Left ventricle myocardium inferior (tissue), 1 donor: Measurements from ENCODE around the gene SERGEF. TPM values are rescaled to one million over a fixed set of nuclear protein-coding genes. Genes with fewer than 3 reads are reported as not detected.

Source experiments
- DNase-seq: peaks from one replicate; pipeline ENCODE4 v3.0.0-alpha.2; 2020
- H3K27ac ChIP-seq: fragments of 200-600 bp; replicated peaks from 2 replicates; pipeline ENCODE4 v1.8.0; 2021
- H3K27me3 ChIP-seq: fragments of 200-600 bp; 2 replicates; pipeline ENCODE4 v1.8.0; 2021; ENCODE audit warnings: low read depth
- H3K36me3 ChIP-seq: fragments of 200-600 bp; 2 replicates; pipeline ENCODE4 v1.8.0; 2021
- H3K4me1 ChIP-seq: fragments of 200-600 bp; 2 replicates; pipeline ENCODE4 v1.8.0; 2021
- H3K4me3 ChIP-seq: fragments of 200-600 bp; 2 replicates; pipeline ENCODE4 v1.8.0; 2021; ENCODE audit warnings: mild to moderate bottlenecking, moderate library complexity
- H3K9me3 ChIP-seq: fragments of 200-600 bp; replicated peaks from 2 replicates; pipeline ENCODE4 v1.8.0; 2021
- CTCF ChIP-seq: fragments of 200-600 bp; IDR thresholded peaks from 2 replicates; pipeline ENCODE4 v1.8.0; 2021; ENCODE audit warnings: antibody characterized with exemption, mild to moderate bottlenecking, borderline replicate concordance
- intact Hi-C: fragments of 100-400 bp; cut with micrococcal nuclease; formaldehyde crosslinking; loops from one replicate; pipeline ENCODE4 v1.11.0; 2022
- total RNA-seq: library from RNA; stranded (reverse); fragmentation: NEBNext Ultra II Directional; extraction: Animal tissue kit (Norgen Biotek cat#: 25700); gene quantifications from one replicate; pipeline ENCODE4 v1.2.1, GENCODE V29; 2021
- donor health status: DM: no; HTN: yes; CAD: no; lungs with severe emphysema.

The SERGEF gene
- total RNA-seq, 1 donor from 2014 or later = 13.1 TPM

DNA sequence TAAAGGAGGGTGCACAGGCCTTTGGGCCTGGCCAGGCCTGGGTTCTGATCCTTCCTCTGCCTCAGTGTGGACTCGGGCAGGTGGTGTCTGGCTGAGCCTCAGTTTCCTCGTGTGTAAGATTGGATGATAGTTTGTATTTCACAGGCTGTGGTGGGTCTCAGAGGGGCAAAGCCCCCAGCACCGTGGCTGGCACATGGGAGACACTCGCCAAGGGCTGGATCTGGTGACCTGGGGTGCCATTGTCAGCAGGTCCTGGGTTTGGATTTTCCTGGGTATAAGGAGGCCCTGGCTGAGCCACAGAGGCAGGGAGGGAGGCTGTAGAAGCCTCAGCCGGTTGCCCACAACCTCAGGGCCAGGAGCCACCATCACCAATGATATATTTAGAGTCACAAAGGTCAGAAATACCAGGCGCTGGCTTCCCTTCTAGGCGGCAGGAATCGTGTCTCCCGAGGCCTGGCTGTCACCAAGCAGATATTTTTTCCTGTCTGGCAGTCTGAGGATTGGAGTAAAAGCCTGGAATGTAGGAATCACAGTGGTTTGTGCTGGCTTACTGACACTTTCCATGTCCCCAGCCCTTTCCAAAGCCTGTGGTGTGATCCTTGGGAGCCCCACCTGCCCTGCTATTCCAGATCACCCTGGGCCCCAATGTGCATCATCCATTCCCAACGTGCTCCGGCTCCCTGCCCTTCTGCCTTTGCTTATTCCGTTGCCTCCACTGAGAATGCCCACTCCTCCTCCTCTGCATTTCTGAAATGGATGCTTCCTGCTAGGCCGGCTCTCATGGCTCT, 262.6 kb downstream of the SERGEF start:
- peaks cover 10% of the 10 kb centered on the region for H3K4me1 ChIP-seq
- intact Hi-C loops = no loop called here
- no peak for DNase-seq
- no peaks in the 10 kb centered on the region for H3K36me3 ChIP-seq
- no peak for TF ChIP-seq CTCF
- H3K27ac ChIP-seq = no peak overlapping the region
- H3K27me3 ChIP-seq = peaks cover 31% of the 10 kb centered on the region
- H3K9me3 ChIP-seq = no peaks in the 10 kb centered on the region
- no peak overlapping the region for H3K4me3 ChIP-seq

- no peak for DNase-seq
- Histone ChIP-seq H3K4me1 (peaks cover 10% of the 10 kb centered on the region), H3K36me3 (no peaks in the 10 kb centered on the region), H3K27me3 (peaks cover 27% of the 10 kb centered on the region), H3K9me3 (no peaks in the 10 kb centered on the region), H3K27ac (no peak overlapping the region), H3K4me3 (no peak overlapping the region)
- intact Hi-C loops = no loop called here
- no peak for TF ChIP-seq CTCF
Observed at GRCh38 chr11:17748761-17749721, 263.8 kb downstream of the SERGEF start.

GRCh38 chr11:17748044-17748443, 264.8 kb downstream of the SERGEF start:
- H3K27ac ChIP-seq = no peak overlapping the region
- TF ChIP-seq CTCF = no peak
- intact Hi-C loops = no loop called here
- DNase-seq = no peak
- H3K9me3 ChIP-seq = no peaks in the 10 kb centered on the region
- peaks cover 27% of the 10 kb centered on the region for H3K27me3 ChIP-seq
- H3K4me1 ChIP-seq = peaks cover 10% of the 10 kb centered on the region
- no peak overlapping the region for H3K4me3 ChIP-seq
- H3K36me3 ChIP-seq = no peaks in the 10 kb centered on the region

- no peaks in the 10 kb centered on the region for H3K36me3 ChIP-seq
- no peak overlapping the region for H3K27ac ChIP-seq
- DNase-seq = no peak
- intact Hi-C loops = no loop called here
- H3K4me3 ChIP-seq = no peak overlapping the region
- no peaks in the 10 kb centered on the region for H3K9me3 ChIP-seq
- no peak for TF ChIP-seq CTCF
- peaks cover 27% of the 10 kb centered on the region for H3K27me3 ChIP-seq
- H3K4me1 ChIP-seq = peaks cover 10% of the 10 kb centered on the region
Observed at GRCh38 chr11:17747131-17747955, 265.5 kb downstream of the SERGEF start.

DNA sequence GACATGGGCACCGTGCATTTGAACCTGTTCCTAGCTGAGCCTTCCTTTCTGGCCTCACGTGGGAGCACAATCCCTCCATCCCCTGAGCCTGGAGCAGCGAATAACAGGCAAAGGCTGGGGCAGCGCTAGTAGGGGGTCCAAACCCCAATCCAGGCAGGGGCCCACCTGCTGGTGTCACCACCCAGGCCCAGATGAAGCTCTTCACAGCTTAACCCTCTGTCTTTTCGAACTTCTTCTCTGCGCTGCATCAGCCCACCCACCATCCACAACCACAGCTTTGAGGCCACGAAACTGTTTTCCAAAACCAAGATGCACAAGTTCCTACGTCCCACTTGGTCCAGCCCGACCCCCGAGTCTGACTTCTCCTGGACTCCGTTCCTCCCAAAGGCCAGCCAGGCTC, 266.8 kb downstream of the SERGEF start:
- intact Hi-C loops = no loop called here
- Histone ChIP-seq H3K4me1 (peaks cover 10% of the 10 kb centered on the region), H3K9me3 (no peaks in the 10 kb centered on the region), H3K36me3 (no peaks in the 10 kb centered on the region), H3K27ac (no peak overlapping the region), H3K4me3 (no peak overlapping the region), H3K27me3 (peaks cover 35% of the 10 kb centered on the region)
- no peak for DNase-seq
- TF ChIP-seq CTCF = no peak
